ENCODE results near the gene STAC2. TPM values are rescaled to one million over a fixed set of nuclear protein-coding genes. Genes with fewer than 3 reads are reported as not detected.

The STAC2 gene
- total RNA-seq, 1 donor from 2014 or later, result 0.62 TPM

DNA sequence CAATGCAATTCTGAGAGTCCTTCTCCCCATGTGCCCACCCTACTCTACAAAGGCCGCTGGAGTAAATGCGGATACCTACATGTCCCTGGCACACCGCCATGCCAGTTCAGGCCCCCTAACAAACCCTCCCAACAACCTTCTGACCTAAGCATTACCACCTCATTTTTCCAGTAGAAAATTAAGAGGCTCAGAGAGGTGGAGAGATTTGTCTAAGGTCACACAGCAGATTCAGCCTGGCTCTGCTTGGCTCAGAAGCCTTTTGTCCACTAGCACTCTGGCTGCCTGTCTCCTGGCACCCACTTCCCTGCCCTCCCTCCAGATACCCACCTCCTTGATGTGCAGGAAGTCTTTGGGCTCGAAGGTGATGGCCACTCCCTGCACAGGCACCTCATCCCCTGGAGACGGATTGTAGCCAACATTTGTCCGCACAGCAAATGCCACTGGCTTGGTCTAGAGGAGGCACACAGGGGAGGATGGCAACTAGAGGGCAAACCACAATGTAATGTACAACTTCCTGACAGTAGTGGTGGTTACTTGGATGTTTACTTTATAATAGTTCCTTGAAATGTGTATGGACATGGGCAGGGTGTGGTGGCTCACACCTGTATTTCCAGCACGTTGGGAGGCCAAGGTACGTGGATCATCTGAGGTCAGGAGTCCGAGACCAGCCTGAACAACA is 38.5 kb downstream of the STAC2 start:
- Mint-ChIP-seq H3K4me3 (ENCODE audit: unreplicated experiment) (no peak overlapping the region), H3K27me3 (ENCODE audit: unreplicated experiment) (no peaks in the 10 kb centered on the region), H3K4me1 (ENCODE audit: unreplicated experiment) (no peaks in the 10 kb centered on the region), H3K27ac (ENCODE audit: unreplicated experiment) (no peak overlapping the region), H3K36me3 (ENCODE audit: unreplicated experiment) (peaks cover 27% of the 10 kb centered on the region), H3K9me3 (ENCODE audit: unreplicated experiment) (no peaks in the 10 kb centered on the region)
- TF ChIP-seq, protein P1, sequence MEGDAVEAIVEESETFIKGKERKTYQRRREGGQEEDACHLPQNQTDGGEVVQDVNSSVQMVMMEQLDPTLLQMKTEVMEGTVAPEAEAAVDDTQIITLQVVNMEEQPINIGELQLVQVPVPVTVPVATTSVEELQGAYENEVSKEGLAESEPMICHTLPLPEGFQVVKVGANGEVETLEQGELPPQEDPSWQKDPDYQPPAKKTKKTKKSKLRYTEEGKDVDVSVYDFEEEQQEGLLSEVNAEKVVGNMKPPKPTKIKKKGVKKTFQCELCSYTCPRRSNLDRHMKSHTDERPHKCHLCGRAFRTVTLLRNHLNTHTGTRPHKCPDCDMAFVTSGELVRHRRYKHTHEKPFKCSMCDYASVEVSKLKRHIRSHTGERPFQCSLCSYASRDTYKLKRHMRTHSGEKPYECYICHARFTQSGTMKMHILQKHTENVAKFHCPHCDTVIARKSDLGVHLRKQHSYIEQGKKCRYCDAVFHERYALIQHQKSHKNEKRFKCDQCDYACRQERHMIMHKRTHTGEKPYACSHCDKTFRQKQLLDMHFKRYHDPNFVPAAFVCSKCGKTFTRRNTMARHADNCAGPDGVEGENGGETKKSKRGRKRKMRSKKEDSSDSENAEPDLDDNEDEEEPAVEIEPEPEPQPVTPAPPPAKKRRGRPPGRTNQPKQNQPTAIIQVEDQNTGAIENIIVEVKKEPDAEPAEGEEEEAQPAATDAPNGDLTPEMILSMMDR (IDR thresholded peaks at IDR 0.05), result no peak
- no peak for DNase-seq (ENCODE audit: extremely low spot score, unreplicated experiment)

- Mint-ChIP-seq H3K9me3 (ENCODE audit: unreplicated experiment) (no peaks in the 10 kb centered on the region), H3K4me1 (ENCODE audit: unreplicated experiment) (no peaks in the 10 kb centered on the region), H3K27ac (ENCODE audit: unreplicated experiment) (no peak overlapping the region), H3K27me3 (ENCODE audit: unreplicated experiment) (no peaks in the 10 kb centered on the region), H3K36me3 (ENCODE audit: unreplicated experiment) (peaks cover 25% of the 10 kb centered on the region), H3K4me3 (ENCODE audit: unreplicated experiment) (no peak overlapping the region)
- TF ChIP-seq, protein P1 (IDR thresholded peaks at IDR 0.05), result no peak
- no peak for DNase-seq (ENCODE audit: extremely low spot score, unreplicated experiment)
Observed at GRCh38 chr17:39186481-39187002, 39.2 kb downstream of the STAC2 start.

DNA sequence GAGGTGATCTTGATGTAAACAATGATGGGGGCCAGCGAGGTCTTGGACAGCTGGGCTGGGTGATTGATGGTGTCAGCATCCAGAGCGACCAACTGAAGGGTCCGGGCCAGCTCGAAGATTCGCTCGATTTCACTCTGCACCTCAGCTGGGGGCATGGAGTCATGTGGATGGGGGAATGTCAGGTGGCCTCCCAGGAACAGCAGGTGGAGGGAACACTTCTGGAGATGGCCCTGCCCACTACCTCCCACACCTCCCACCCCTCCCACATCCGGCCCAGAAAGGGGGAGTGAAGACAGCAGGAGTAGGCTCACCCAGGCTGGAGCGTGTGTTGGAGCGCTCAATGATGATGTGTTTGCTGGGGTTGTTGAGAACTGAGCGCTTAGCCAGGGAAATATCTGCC is 42.0 kb downstream of the STAC2 start:
- H3K9me3 Mint-ChIP-seq (ENCODE audit: unreplicated experiment), result no peaks in the 10 kb centered on the region
- H3K4me3 Mint-ChIP-seq (ENCODE audit: unreplicated experiment), result no peak overlapping the region
- H3K27me3 Mint-ChIP-seq (ENCODE audit: unreplicated experiment), result no peaks in the 10 kb centered on the region
- H3K4me1 Mint-ChIP-seq (ENCODE audit: unreplicated experiment), result peaks cover 1% of the 10 kb centered on the region
- H3K36me3 Mint-ChIP-seq (ENCODE audit: unreplicated experiment), result peaks cover 22% of the 10 kb centered on the region
- TF ChIP-seq, protein P1 (IDR thresholded peaks at IDR 0.05), result no peak
- H3K27ac Mint-ChIP-seq (ENCODE audit: unreplicated experiment), result no peak overlapping the region
- DNase-seq (ENCODE audit: extremely low spot score, unreplicated experiment), result no peak

DNA sequence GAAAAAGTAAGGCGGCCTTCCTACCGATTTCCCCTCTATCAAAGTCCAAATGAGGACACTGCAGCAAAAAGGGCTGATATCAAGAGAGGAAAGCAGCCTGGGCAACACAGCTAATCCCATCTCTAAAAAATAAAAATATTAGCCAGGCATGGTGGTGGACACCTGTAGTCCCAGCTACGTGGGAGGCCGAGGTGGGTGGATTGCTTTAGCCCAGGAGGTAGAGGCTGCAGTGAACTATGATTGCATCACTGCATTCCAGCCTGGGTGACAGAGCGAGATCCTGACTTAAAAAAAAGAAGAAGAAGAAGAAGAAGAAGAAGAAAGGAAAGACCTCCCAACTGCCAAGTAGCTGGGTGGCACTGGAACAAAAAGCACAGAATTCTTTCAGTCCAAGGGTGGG is 42.7 kb downstream of the STAC2 start:
- peaks cover 8% of the 10 kb centered on the region for H3K4me1 Mint-ChIP-seq (ENCODE audit: unreplicated experiment)
- H3K27me3 Mint-ChIP-seq (ENCODE audit: unreplicated experiment), result no peaks in the 10 kb centered on the region
- H3K4me3 Mint-ChIP-seq (ENCODE audit: unreplicated experiment), result no peak overlapping the region
- H3K27ac Mint-ChIP-seq (ENCODE audit: unreplicated experiment), result no peak overlapping the region
- H3K9me3 Mint-ChIP-seq (ENCODE audit: unreplicated experiment), result no peaks in the 10 kb centered on the region
- H3K36me3 Mint-ChIP-seq (ENCODE audit: unreplicated experiment), result peaks cover 24% of the 10 kb centered on the region
- DNase-seq (ENCODE audit: extremely low spot score, unreplicated experiment), result no peak
- TF ChIP-seq, protein P1 (IDR thresholded peaks at IDR 0.05), result no peak

DNA sequence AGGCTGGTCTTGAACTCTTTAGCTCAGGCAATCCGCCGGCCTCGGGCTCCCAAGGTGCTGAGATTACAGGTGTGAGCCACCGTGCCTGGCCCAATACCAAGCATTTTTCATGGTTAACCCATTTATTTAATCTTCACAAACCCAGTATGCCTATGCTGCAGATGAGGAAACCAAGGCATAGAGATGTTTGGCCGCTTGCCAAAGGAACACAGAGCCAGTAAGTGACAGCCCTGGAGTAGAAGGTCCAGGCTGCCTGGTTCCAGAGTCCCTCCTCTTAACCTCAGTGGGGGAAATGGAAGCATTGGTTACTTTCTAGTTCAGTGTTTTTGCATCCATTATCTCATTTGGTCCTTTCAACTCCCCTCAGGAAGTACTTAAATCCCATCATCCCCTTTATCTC is 44.4 kb downstream of the STAC2 start:
- no peak for DNase-seq (ENCODE audit: extremely low spot score, unreplicated experiment)
- Mint-ChIP-seq H3K36me3 (ENCODE audit: unreplicated experiment) (peaks cover 32% of the 10 kb centered on the region), H3K4me3 (ENCODE audit: unreplicated experiment) (no peak overlapping the region), H3K27me3 (ENCODE audit: unreplicated experiment) (no peaks in the 10 kb centered on the region), H3K9me3 (ENCODE audit: unreplicated experiment) (no peaks in the 10 kb centered on the region), H3K27ac (ENCODE audit: unreplicated experiment) (no peak overlapping the region), H3K4me1 (ENCODE audit: unreplicated experiment) (peaks cover 8% of the 10 kb centered on the region)
- TF ChIP-seq, protein P1 (IDR thresholded peaks at IDR 0.05), result no peak

Measured in osteocyte (in vitro differentiated cells).